Stimulated activated CD4-positive, alpha-beta T cell treated with anti-CD3 and anti-CD28 coated beads, Interleukin-1b, Interleukin-23, amount 100 ng/mL, for 48 hours (primary cell): ENCODE results near the gene CSAG2.
"Not testable (repeated sequence)": the region's sequence is repeated elsewhere in the genome, so short reads cannot be mapped to it uniquely, and the experiment has no call there.

Source experiments
- DNase-seq: peaks from one replicate; pipeline ENCODE4 v3.0.0-alpha.2; 2020

CSAG2 gene, protein sequence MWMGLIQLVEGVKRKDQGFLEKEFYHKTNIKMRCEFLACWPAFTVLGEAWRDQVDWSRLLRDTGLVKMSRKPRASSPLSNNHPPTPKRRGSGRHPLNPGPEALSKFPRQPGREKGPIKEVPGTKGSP

DNA sequence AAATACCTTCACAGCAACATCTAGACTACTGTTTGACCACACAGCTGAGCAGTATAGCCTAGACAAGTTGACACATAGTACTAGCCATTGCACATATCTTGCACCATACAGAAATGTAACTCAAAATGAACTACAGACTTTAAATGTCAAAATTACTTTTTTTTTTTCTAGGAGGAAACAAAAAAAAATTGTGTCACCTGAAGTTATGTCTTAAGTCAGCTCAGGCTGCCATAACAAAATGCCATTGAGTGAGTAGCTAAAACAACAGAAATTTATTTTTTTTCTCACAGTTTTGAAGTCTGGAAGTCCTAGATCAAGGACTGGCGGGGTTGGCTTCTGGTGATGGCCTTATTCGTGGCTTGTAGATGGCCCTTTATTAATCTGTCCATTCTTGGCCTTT lies at the start of gene CSAG2:
Gene CSAG2 (minus strand): TSS at position 101 of the 400 bp plus-strand sequence. CDS start 161 bp downstream, outside the sequence.
- not testable (repeated sequence) for DNase-seq

DNA sequence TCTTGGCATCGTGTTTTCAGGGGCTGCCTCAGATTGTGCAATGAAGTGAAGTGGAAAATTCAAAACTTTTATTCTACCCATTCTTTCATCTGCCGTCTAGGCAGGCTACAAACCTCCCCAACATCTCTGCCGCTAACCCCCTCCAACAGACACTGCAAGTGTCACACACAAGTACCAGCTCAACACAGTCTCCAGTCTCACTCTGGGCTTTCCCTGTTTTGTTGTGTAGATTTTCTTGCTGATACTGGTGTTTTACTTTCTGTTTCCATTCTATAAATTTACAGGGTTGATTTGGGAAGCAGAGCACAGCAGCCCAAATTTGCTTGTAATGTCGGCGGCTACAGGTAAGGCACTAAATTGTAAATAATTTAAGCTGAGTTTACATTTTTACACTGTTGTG lies 45.8 kb upstream of the CSAG2 start:
- not testable (repeated sequence) for DNase-seq

DNA sequence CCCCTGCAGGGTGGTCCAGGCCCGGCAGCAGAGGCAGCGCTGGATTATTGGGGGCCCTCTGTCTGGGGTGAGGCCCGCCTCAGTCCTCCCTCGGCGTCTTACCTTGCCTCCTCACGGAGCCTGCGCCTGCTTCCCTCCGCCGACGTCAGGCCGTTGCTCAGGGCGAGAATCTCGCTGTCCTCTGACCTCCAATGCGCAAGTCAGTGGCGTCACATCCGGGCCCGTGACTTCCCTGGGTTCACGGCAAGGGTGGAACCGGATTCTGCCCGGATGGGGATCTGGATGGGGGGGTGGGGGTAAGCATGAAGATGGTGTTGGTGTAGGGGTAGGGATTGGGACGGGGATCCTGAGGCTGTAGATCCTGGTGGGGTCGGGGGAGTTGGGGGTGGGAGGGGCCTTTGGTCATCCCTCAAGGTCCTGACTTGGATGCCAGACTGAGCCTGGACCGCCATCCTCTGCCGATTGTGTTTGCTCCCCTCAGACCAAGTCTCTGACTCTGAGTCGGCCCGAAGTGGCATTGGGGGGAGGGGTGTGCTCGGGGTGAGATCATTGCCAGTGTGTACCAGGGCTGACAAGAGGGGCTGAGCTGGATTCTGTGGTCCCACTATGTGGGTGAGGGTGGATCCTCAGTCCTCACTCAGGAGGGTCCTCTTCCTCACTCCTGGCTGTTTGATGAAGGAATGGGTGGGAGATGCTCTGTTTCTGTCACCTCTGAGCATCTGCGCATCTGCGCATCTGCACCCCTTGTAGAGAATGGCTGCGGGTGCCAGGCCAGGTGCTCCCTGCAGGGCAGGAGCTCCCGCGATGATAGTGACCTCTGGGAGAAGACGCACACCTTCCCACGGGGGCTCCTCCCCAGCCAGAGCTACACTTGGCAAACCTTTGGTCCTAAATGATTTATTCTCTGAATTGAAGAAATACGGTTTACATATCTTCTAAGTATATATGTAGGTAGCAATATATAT lies 44.9 kb upstream of the CSAG2 start, which contains the start of gene MAGEA2:
Gene MAGEA2 (minus strand): TSS at position 157 of the 965 bp plus-strand sequence. CDS start 2,479 bp downstream, outside the sequence.
- DNase-seq = not testable (repeated sequence)

DNA sequence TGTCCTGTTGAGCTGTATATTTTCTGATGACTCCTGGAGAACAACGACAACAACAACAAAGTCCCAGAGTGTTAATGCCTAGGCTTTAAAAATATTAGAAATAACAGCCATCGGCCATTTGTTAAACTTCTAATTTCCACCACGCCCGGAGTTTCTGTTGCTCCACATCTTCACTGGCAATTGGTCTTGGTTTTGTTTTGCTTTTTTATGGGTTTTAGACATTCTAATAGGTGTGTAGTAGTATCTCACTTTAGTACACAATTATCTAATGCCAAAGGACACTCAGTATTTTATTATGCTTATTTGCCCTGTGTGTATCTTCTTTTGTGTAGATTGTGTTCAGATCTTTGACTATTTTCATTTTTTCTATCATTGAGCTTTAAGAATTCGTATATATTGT lies 29.5 kb upstream of the CSAG2 start:
- no peak for DNase-seq

DNA sequence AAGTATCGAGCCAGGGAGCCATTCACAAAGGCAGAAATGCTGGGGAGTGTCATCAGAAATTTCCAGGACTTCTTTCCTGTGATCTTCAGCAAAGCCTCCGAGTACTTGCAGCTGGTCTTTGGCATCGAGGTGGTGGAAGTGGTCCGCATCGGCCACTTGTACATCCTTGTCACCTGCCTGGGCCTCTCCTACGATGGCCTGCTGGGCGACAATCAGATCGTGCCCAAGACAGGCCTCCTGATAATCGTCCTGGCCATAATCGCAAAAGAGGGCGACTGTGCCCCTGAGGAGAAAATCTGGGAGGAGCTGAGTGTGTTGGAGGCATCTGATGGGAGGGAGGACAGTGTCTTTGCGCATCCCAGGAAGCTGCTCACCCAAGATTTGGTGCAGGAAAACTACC lies 27.5 kb upstream of the CSAG2 start:
- not testable (repeated sequence) for DNase-seq

DNA sequence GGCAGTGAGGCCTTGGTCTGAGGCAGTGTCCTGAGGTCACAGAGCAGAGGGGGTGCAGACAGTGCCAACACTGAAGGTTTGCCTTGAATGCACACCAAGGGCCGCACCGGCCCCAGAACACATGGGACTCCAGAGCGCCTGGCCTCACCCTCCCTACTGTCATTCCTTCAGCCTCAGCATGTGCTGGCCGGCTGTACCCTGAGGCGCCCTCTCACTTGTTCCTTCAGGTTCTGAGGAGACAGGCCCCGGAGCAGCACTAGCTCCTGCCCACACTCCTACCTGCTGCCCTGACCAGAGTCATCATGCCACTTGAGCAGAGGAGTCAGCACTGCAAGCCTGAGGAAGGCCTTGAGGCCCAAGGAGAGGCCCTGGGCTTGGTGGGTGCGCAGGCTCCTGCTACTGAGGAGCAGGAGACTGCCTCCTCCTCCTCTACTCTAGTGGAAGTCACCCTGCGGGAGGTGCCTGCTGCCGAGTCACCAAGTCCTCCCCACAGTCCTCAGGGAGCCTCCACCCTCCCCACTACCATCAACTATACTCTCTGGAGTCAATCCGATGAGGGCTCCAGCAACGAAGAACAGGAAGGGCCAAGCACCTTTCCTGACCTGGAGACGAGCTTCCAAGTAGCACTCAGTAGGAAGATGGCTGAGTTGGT lies 26.9 kb upstream of the CSAG2 start:
- no peak for DNase-seq

DNA sequence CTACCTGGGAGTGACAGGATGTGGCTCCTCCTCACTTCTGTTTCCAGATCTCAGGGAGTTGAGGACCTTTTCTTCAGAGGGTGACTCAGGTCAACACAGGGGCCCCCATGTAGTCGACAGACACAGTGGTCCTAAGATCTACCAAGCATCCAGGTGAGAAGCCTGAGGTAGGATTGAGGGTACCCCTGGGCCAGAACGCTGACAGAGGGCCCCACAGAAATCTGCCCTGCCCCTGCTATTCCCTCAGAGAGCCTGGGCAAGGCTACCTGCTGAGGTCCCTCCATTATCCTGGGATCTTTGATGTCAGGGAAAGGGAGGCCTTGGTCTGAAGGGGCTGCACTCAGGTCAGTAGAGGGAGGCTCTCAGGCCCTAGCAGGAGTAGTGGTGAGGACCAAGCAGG lies 26.0 kb upstream of the CSAG2 start:
- no peak for DNase-seq

DNA sequence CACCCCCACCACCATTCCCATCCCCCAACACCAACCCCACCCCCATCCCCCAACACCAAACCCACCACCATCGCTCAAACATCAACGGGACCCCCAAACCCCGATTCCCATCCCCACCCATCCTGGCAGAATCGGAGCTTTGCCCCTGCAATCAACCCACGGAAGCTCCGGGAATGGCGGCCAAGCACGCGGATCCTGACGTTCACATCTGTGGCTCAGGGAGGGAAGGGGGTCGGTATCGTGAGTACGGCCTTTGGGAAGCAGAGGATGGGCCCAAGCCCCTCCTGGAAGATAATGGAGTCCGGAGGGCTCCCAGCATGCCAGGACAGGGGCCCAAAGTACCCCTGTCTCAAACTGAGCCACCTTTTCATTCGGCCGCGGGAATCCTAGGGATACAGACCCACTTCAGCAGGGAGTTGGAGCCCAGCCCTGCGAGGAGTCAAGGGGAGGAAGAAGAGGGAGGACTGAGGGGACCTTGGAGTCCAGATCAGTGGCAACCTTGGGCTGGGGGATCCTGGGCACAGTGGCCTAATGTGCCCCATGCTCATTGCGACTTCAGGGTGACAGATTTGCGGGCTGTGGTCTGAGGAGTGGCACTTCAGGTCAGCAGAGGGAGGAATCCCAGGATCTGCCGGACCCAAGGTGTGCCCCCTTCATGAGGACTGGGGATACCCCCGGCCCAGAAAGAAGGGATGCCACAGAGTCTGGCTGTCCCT lies 25.2 kb upstream of the CSAG2 start:
- DNase-seq = not testable (repeated sequence)

DNA sequence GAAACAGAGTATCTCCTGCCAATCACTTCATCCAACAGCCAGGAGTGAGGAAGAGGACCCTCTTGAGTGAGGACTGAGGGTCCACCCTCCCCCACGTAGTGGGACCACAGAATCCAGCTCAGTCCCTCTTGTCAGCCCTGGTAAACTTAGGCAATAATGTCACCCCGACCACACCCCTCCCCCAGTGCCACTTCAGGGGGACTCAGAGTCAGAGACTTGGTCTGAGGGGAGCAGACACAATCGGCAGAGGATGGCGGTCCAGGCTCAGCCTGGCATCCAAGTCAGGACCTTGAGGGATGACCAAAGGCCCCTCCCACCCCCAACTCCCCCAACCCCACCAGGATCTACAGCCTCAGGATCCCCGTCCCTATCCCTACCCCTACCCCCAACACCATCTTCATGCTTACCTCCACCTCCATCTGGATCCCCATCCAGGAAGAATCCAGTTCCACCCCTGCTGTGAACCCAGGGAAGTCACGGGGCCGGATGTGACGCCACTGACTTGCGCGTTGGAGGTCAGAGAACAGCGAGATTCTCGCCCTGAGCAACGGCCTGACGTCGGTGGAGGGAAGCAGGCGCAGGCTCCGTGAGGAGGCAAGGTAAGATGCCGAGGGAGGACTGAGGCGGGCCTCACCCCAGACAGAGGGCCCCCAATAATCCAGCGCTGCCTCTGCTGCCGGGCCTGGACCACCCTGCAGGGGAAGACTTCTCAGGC lies 24.3 kb upstream of the CSAG2 start, which contains the start of the genes CSAG1 and MAGEA12:
Gene CSAG1 (minus strand): TSS at position 461 of the 715 bp plus-strand sequence. CDS start 1,261 bp downstream, outside the sequence.
Gene MAGEA12 (plus strand): TSS at position 497 of the 715 bp plus-strand sequence. CDS start 2,405 bp downstream, outside the sequence.
- DNase-seq = no peak

DNA sequence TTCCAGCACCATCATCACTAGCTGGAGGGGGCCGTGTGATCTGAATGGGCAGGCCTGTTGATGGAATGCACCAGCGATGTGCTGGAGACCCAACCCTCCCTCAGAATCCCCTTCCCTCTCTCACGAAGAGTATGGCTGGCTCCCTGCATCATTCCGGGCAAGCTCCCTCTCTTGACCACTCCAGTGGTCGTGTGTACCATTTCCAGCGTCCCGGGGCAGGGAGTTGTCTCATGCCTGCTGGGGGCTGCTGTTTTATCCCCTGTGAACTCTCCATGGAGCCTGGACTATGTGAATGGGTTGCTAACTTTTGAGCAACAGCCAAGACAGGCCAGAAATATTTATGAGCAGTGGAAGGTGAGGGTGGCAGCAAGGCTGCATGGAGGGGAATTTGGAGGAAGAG lies 16.3 kb upstream of the CSAG2 start:
- no peak for DNase-seq

DNA sequence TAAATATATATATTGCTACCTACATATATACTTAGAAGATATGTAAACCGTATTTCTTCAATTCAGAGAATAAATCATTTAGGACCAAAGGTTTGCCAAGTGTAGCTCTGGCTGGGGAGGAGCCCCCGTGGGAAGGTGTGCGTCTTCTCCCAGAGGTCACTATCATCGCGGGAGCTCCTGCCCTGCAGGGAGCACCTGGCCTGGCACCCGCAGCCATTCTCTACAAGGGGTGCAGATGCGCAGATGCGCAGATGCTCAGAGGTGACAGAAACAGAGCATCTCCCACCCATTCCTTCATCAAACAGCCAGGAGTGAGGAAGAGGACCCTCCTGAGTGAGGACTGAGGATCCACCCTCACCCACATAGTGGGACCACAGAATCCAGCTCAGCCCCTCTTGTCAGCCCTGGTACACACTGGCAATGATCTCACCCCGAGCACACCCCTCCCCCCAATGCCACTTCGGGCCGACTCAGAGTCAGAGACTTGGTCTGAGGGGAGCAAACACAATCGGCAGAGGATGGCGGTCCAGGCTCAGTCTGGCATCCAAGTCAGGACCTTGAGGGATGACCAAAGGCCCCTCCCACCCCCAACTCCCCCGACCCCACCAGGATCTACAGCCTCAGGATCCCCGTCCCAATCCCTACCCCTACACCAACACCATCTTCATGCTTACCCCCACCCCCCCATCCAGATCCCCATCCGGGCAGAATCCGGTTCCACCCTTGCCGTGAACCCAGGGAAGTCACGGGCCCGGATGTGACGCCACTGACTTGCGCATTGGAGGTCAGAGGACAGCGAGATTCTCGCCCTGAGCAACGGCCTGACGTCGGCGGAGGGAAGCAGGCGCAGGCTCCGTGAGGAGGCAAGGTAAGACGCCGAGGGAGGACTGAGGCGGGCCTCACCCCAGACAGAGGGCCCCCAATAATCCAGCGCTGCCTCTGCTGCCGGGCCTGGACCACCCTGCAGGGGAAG lies 5.0 kb upstream of the CSAG2 start, which contains the start of gene MAGEA2B:
Gene MAGEA2B (plus strand): TSS at position 814 of the 973 bp plus-strand sequence. CDS start 2,479 bp downstream, outside the sequence.
- DNase-seq = not testable (repeated sequence)

DNA sequence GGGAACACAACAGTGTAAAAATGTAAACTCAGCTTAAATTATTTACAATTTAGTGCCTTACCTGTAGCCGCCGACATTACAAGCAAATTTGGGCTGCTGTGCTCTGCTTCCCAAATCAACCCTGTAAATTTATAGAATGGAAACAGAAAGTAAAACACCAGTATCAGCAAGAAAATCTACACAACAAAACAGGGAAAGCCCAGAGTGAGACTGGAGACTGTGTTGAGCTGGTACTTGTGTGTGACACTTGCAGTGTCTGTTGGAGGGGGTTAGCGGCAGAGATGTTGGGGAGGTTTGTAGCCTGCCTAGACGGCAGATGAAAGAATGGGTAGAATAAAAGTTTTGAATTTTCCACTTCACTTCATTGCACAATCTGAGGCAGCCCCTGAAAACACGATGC lies 4.1 kb upstream of the CSAG2 start:
- DNase-seq = not testable (repeated sequence)

DNA sequence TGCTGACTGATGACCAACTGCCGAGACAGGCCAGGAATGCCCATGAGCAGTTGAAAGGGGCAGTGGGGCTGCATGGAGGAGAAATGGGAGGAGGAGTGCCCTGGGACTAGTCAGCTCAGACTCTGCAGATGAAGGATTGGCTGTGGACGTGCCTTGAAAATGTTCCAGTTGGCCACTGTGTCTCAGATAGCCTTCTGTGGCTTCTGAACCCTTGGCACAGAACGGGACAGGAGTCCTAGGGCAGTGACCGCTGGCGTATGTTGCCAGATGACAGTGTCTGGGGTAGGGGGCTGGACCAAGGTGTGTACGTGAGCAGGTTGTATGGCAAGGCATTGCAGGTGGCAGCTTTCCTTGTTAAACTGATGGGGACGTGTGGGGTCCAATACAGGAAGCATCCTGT lies 2.6 kb downstream of the CSAG2 start:
- DNase-seq = not testable (repeated sequence)

DNA sequence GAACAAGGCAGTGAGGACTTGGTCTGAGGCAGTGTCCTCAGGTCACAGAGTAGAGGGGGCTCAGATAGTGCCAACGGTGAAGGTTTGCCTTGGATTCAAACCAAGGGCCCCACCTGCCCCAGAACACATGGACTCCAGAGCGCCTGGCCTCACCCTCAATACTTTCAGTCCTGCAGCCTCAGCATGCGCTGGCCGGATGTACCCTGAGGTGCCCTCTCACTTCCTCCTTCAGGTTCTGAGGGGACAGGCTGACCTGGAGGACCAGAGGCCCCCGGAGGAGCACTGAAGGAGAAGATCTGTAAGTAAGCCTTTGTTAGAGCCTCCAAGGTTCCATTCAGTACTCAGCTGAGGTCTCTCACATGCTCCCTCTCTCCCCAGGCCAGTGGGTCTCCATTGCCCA lies 8.7 kb downstream of the CSAG2 start:
- not testable (repeated sequence) for DNase-seq

DNA sequence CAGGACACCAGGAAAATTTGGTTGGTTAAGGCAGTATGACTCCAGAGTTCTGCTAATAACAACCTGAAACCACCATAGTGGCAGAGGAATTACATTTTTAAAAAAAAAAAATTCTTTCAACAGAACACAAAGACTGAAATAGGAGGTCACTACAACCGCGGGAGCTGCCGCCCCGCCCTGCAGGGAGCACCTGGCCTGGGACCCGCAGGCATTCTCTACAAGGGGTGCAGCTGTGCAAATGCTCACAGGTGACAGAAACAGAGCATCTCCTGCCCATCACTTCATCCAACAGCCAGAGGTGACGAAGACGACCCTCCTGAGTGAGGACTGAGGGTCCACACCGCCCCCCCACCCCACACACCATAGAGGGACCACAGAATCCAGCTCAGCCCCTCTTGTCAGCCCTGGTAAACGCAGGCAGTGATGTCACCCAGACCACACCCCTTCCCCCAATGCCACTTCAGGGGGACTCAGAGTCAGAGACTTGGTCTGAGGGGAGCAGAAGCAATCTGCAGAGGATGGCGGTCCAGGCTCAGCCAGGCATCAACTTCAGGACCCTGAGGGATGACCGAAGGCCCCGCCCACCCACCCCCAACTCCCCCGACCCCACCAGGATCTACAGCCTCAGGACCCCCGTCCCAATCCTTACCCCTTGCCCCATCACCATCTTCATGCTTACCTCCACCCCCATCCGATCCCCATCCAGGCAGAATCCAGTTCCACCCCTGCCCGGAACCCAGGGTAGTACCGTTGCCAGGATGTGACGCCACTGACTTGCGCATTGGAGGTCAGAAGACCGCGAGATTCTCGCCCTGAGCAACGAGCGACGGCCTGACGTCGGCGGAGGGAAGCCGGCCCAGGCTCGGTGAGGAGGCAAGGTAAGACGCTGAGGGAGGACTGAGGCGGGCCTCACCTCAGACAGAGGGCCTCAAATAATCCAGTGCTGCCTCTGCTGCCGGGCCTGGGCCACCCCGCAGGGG lies 10.8 kb downstream of the CSAG2 start, which contains the start of gene MAGEA3:
Gene MAGEA3 (plus strand): TSS at position 843 of the 980 bp plus-strand sequence. CDS start 2,039 bp downstream, outside the sequence.
- DNase-seq = not testable (repeated sequence)

DNA sequence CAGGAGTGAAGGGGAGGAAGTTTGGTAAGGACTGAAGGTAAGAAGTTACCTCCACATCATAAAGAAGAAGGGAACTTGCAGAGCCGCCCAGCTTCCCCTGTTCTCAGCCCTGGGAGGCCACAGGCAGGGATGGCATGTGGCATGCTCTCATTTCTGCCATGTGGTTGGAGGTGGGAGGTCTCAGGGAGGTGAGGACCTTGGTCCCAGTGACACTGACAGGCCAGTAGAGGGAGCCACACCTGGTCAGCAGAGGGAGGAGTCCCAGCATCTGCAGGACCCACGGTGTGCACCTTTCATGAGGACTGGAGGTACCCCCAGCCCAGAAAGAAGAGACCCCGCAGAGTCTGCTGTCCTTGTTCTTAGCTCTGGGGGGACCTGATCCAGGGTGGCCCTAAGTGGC lies 28.1 kb downstream of the CSAG2 start:
- not testable (repeated sequence) for DNase-seq

DNA sequence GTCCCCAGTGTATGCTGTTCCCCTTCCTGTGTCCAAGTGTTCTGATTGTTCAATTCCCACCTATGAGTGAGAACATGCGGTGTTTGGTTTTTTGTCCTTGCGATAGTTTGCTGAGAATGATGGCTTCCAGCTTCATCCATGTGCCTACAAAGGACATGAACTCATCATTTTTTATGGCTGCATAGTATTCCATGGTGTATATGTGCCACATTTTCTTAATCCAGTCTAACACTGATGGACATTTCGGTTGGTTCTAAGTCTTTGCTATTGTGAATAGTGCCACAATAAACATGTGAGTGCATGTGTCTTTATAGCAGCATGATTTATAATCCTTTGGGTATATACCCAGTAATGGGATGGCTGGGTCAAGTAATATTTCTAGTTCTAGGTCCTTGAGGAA lies 34.4 kb downstream of the CSAG2 start:
- DNase-seq = not testable (repeated sequence)

DNA sequence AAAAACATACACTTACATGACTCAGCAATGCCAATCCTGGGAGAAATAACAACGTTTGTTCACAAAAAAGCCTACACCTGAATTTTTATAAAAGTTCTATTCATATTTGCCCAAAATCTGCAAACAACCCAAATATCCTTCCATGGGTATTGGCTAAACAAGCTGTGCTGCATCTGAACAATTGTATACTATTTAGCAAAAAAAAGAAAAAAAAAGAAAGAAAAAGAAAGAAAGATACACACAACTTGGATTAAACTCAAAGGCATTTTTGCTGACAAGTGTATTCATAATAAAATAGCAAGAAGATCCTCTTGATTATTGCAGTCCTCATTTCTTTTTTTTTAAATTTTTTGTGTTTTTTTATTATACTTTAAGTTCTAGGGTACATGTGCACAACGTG lies 34.9 kb downstream of the CSAG2 start:
- no peak for DNase-seq

DNA sequence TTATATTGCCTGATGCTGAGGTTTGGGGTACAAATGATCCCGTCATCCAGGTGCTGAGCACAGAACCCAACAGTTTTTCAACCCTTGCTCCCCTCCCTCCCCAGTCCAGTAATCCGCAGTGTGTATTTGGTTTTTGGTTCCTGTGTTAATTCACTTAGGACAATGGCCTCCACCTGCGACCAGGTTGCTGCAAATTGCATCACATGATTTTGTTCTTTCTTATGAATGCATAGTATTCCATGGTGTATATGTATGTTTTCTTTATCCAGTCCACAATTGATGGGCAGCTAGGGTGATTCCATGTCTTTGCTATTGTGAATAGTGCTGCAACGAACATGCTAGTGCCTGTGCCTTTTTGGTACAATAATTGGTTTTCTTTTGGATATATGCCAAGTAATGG lies 46.0 kb downstream of the CSAG2 start:
- no peak for DNase-seq
